Left forelimb (tissue), 1 donor: ENCODE data around the gene SOCS6.
"Not testable (repeated sequence)": the region's sequence is repeated elsewhere in the genome, so short reads cannot be mapped to it uniquely, and the experiment has no call there.

Experiments used
- DNase-seq: peaks from one replicate; pipeline ENCODE4 v3.0.0-alpha.2; 2018; ENCODE audit warnings: low spot score

The SOCS6 gene

GRCh38 chr18:70359071-70359470 lies 70.2 kb downstream of the SOCS6 start:
- DNase-seq, result no peak

GRCh38 chr18:70362258-70362657 lies 73.4 kb downstream of the SOCS6 start:
- no peak for DNase-seq

- DNase-seq, result no peak
Measured at GRCh38 chr18:70363861-70364260, 75.0 kb downstream of the SOCS6 start.

DNA sequence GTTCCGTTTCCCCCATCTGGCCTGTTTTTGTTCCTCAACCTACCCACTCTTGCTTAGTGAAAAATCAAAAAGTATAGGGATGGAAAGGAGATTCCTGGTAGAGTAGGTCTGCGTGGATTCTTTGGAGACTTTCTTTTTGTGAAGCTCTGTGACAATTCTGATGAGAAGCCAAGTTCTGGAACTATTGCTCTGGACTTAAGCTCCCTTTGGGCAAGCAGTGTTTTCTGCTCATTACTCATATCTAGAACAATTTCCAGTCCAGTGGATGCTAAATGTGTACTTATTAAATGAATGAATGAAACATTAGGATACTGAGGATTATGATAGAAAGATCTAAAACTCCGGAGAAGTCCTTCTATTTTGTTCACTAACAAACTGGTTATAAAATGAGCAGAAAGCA lies 76.5 kb downstream of the SOCS6 start:
- no peak for DNase-seq

DNA sequence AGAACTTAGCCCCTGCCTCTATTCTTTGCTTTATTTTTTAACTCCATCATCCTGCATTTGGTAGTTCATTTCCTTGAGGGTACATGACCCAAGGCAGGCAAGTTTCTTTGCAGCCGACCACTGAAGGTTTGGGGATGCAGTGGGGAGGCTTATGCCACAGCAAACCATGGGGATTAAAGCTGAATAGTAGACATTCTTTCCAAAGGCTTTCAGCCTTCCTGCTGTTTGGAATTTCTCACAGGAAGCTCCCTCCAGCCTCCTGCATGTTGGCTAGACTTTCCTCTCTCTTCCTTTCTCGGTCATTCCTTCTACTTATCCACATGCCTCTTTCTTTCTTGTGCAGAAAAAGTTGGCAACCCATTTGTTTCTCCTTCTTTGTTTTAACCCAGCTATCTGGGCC lies 77.3 kb downstream of the SOCS6 start:
- no peak for DNase-seq

GRCh38 chr18:70366670-70367069 lies 77.8 kb downstream of the SOCS6 start:
- DNase-seq, result no peak

DNA sequence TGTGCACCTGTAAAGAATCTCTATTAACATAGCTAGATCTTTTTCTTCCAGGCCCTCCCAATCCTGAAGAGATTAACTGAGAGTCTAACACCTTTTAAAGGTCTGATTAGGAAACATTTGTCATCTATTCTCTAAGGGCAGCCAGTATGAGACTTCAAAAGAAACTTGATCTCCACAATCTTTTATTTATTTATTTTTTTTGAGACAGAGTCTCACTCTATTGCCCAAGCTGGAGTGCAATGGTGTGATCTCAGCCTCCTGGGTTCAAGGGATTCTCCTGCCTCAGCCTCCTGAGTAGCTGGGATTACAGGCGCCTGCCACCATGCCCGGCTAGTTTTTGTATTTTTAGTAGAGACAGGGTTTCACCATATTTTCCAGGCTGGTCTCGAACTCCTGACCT lies 78.5 kb downstream of the SOCS6 start:
- DNase-seq, result not testable (repeated sequence)

DNA sequence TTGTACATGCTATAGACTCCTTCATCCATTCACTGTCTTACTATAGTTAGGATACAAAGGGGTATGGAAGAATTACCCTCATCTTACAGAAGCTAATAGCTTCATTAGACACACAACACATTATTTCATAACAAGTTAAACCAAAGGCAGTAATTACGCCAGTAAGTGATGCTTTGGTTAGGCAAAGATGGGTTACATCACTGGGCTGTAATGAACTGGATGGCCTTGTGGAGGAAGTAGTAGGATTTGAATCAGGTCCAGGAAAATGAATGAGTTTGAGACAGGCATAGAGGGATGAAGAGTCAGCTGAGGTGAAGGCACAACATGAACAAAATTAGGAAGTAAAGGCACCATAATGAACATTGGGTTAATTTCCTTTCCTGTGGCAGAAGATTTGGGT lies 80.1 kb downstream of the SOCS6 start:
- no peak for DNase-seq

DNA sequence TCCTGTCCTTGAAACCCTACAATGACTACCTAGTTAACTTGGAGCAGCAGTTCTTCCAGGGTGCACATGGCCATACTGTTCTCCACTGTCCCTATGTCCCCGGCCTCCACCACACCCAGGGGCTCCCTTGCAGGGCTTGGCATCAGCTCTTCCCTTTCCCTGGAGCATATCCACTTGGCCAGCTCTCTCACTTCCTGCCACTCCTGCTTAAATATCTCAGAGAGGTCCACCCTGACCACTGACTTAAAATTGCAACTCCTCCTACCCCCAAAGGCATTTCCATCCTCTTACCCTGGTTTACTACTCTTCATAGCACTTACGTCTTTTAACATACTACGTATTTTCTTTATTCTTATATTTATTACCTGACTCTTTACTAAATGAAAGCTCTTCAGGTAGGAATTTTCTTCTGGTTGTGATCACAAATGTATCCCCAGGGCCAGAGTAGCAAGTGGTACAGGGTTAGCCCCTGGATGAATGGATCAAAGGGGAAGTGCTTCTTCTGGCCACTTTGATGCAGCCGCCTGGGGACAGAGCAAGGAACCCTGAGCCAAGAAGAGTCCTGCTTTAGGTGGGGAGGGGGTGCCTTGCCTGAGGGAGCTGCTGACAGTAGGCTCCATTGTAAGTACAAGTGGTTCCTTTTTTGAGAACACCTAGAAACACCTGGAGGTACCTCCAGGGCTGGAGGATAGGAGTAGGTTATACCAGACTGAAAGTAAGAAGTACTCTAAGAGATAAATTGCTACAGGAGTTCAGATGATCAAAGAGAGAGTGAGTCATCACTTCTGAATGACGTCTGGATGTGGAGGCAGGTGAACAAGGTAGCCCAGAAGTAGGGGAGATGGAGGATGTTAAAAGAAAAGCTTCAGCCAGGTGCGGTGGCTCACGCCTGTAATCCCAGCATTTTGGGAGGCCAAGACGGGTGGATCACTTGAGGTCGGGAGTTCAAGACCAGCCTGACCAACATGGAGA lies 82.2 kb downstream of the SOCS6 start:
- DNase-seq, result no peak

GRCh38 chr18:70371908-70372307 lies 83.1 kb downstream of the SOCS6 start:
- no peak for DNase-seq

DNA sequence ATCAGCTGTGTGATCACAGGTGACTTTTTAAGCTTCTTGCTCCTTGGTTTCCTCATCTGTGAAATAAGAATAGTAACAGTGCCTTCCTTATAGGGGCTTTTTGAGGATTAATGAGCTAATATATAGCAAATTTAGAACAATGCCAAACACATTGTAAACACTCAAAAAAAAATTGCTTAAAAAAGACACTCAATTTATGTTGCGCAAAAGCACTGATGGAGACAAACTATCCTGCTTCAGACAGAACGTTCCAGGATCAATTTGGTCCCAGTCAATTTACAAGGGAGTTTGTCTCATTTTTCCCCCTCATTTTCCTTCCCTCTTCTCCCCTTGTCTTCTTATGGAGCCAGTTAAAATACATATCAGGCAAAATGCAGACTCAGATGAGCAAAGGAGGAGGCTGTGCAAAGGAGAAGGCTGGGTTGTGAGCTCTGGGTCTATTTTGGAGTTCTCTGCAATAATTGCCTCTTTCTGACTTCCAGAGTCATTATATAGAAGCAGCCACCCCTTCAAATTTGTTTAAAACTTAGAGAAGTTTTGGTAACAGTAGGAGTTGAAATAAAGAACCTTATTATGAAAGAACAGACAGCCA lies 83.7 kb downstream of the SOCS6 start:
- DNase-seq, result no peak

GRCh38 chr18:70373042-70373519 lies 84.2 kb downstream of the SOCS6 start:
- DNase-seq, result no peak

DNA sequence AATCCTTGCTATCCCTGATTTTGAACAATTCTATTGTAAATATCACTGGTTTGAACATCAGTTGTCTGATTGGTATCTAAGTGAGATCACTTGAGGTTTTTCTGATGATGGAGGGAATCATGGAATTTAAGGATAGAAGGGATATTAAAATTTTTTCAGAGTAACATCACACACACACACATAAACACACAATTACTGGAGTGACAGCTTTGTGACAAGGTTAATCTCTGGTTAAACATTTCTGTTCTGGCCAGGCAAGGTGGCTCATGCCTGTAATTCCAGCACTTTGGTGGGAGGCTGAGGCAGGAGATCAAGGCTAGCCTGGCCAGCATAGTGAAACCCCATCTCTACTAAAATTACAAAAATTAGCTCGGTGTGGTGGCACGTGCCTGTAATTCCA lies 85.3 kb downstream of the SOCS6 start:
- no peak for DNase-seq

DNA sequence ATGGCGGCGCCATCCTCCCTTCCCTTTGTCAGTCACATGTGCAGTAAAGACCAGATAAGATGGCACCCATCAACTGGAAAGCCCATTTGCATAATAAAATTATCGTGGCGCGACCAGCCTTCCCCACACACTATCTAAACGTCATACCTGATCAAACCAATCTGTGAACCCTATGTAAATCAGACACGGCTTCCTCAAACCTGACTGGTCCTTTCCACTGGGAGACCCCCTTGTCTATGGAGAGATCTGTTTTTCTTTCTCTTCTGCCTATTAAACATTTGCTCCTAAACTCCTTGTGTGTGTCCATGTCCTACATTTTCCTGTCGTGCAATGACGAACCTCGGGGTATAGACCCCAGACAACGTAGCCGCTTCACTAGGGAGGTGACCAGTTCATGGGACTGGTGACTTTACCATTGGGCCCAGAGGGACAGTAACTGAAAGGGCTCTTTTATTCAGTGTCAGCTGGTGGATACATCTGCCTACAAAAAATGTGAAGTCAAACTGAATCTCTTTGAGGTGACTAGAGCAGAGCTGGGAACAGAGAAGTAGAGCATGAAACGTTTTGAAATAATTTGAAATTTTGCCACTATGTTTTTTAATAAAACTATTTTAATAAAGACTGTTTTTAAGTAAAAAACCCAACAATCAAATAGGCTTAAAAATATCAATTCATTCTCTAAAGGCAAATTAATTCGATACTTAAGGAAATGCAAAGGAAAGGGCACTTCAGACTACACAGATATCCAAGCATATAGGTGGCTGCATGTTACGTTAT lies 87.5 kb downstream of the SOCS6 start:
- no peak for DNase-seq

- no peak for DNase-seq
Measured at GRCh38 chr18:70376914-70377258, 88.0 kb downstream of the SOCS6 start.

DNA sequence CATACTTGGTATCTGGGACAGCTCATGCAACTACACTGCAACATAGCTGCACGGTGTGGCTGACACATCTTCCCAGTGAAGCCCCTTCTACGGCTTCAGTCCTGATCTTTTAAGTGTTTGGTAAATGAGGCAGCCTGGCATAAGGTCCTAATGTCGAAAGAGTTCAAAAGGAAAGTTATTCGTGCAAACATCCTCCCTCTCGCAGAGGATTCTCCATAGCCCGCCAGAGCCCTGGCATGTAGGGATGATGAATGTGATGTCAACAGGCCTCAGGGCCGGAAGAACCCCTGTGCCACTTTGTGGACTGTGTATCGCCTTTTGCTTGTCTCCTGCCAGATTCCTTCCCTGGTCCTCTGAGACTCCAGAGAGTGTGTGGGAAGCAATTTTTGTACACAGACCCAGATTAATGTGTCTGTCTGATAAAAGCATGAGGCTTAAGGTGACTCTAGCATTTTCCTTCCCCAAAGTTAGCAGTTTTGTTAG lies 88.5 kb downstream of the SOCS6 start:
- no peak for DNase-seq

DNA sequence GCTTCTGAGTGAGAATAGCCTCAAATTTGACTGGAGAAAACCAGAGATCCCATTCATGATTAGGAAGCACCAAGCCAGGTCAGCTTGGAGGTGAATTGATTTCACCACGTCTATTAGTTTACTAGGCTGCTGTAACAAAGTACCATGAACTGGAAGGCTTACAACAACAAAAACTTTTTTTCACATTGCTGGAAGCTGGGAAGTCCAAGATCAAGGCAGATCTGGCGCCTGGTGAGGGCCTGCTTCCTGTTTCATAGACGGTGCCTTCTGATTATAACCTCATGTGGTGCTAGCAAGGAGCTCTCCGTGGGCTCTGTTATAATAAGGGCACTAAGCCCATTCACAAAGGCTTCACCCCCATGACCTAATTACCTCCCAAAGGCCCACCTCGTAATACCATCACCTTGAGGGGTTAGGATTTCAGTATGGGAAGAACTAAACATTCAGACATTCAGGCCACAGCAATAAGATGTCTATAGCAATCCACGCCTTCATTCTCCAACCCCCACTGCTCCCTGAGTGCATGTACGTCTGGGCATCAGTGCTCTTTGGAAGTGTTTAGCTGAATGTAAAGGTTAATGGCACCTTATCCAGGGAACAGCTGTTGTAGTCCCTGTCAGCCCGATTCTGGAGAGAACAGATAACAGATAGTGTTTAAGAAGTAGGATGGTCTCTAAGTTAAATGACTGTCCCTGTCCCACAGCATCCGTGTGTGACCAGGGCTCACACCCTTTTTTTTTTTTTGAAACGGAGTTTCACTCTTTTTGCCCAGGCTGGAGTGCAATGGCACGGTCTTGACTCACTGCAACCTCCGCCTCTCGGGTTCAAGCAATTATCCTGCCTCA lies 89.2 kb downstream of the SOCS6 start:
- DNase-seq, result no peak
